ENCODE measurements around the gene ASNSD1. TPM values are rescaled to one million over a fixed set of nuclear protein-coding genes. Genes with fewer than 3 reads are reported as not detected.

The ASNSD1 gene
- 23.6 and 50.4 TPM in 2 replicates for total RNA-seq (ENCODE audit: low replicate concordance)

DNA sequence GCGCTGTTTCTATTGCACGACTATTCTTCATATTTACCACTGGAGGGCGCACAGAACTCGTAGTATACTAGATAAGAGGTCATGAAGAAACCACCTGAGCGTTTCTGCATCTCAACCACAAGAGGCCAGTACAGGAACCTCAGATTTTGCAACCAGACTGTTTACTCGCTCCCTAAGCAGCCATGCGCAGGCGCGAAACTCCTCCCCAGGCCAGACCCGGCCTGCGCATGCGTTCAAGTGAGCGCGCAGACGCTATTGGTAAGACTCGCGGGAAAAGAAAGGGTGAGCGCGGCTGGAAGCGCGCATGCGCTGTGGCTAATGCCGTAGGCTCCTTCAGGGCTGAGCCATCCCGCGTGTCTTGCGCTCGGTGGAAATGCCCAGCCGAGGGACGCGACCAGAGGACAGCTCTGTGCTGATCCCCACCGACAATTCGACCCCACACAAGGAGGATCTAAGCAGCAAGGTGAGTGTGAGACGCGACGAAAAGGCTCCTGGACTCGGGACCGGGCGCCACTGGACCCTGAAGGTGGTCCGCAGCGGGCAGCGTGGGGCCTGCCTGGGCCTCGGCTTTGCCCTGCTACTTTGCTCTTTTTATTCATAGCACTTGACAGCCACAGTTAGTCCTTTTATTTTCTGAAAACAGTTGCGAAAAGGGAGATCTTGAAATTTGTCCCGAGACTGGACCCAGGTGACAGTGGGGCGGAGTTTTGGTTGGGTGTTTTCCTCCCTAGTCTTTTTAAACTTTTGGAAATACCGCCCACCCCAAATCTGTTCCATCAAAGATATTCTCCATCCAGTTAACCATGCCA lies at the start of gene ASNSD1:
ASNSD1 (plus strand) TSS at position 312 of the 809 bp plus-strand sequence. CDS start 4,674 bp downstream, outside the sequence.

DNA sequence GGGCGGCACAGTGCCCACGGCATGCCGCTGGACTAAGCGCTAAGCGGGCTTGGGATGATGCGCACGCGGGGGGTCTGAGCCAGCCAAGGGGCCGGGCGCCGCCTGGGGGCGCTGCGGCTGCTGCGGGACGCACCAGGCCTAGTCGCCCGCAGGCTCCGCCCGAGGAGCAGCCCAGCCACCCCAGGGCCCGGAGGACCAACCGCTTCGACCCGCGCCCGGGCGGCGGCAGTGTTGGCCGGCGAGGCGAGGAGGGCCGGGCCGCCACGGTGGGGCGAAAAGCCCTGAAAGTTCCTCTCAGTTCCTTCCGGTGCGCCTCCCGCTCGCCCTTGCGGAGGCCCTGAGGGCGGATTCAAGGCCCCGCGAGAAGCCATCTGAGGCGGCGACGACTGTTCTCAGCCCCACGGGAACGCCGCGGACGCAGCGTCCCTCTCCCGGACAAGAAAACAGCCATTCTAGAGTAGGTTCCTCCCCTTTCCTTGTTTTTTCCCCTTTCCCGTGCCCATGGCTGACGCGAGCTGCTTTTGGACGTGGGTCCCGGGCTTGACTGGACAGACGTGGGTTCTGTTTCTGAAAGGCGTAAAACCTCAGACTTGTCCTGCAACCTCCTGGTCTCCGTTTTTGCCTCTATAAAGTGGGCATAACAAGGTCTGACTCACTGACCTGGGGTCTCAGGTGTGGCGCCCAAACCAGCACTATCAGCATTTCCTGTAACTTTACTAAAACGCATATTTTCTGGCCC lies 13.3 kb downstream of the ASNSD1 start, which contains the start of gene ANKAR:
ANKAR (plus strand) TSS at position 297 of the 739 bp plus-strand sequence. CDS start 1,821 bp downstream, outside the sequence.

Other genes starting within 250 kb of the ASNSD1 start
- 18.6 and 42.2 TPM in 2 replicates for gene WDR75, start 220.0 kb upstream of the ASNSD1 start, total RNA-seq (ENCODE audit: low replicate concordance)
- 28.9 and 359 TPM in 2 replicates for gene SLC40A1, start 80.7 kb upstream of the ASNSD1 start, total RNA-seq (ENCODE audit: low replicate concordance)
- 4.4 and 9.5 TPM in 2 replicates for gene ANKAR, start 13.2 kb downstream of the ASNSD1 start, total RNA-seq (ENCODE audit: low replicate concordance)
- 5.4 and 6.5 TPM in 2 replicates for gene OSGEPL1, start 101.3 kb downstream of the ASNSD1 start, total RNA-seq (ENCODE audit: low replicate concordance)
- 28.2 and 28.5 TPM in 2 replicates for gene ORMDL1, start 122.9 kb downstream of the ASNSD1 start, total RNA-seq (ENCODE audit: low replicate concordance)
- gene PMS1, start 123.0 kb downstream of the ASNSD1 start, total RNA-seq (ENCODE audit: low replicate concordance): 13.0 and 16.0 TPM in 2 replicates